Measurements from ENCODE around the gene CARD8.
"Not testable (repeated sequence)": the region's sequence is repeated elsewhere in the genome, so short reads cannot be mapped to it uniquely, and the experiment has no call there.

Gene CARD8

GRCh38 chr19:48260359-48260714 lies 4.6 kb upstream of the CARD8 start:
- DNase-seq, result not testable (repeated sequence)

GRCh38 chr19:48258992-48259391 lies 3.3 kb upstream of the CARD8 start:
- not testable (repeated sequence) for DNase-seq

- DNase-seq, result peak in 1 of 5 donors; percentile 68
These were observed 2.6 kb upstream of the CARD8 start for GRCh38 chr19:48258350-48258749.

DNA sequence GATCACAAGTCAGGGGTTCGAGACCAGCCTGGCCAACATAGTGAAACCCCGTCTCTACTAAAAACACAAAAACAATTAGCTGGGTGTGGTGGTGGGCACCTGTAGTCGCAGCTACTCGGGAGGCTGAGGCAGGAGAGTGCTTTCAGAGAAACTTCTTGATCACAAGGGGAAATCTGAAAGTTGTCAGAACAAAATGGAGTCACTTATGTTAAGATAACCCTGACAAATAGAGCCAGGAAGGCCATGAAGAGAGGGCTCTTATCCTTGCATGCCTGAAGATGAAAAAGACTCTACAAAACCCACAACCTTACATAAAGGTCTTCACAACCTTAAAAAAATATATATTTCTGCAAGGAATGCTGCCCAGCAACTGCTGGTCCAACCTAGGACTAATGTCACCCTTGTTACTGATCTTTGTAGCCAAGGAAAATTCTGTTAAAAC lies 1.2 kb downstream of the CARD8 start:
- no peak for DNase-seq

DNA sequence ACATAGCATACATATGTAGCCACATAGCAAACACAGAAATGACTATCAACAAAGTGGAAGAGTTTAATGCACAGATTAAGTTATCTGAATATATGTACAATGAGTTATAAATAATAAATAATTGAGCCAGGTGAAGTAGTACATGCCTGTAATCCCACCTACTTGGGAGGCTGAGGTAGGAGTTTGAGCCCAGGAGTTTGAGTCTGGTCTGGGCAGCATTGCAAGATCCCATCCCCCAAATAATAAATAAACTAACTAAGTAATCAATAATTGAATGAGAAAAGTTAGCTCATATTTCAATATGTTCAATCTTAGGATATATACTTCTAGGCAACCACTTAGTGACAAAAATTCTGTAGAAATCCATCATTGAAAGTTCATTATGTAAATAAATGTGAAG lies 1.7 kb downstream of the CARD8 start:
- no peak for DNase-seq

DNA sequence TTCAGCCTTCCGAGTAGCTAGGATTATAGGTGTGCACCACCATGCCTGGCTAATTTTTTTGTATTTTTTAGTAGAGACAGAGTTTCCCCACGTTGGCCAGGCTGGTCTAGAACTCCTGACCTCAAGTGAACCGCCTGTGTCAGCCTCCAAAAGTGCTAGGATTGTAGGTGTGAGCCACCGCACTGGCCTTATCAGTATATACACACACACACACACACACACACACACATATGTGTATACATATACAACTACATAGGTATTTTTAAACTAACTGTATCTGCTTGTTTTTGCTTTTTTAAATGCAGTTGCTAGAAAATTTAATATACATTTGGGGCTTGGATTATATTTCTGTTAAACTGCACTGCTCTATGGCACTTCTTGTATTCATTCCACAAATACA lies 3.1 kb downstream of the CARD8 start:
- DNase-seq, result no peak

GRCh38 chr19:48250290-48251025 lies 5.3 kb downstream of the CARD8 start:
- DNase-seq, result no peak

- peak; percentile 33 to 87 (median 63) for DNase-seq
These were observed 6.2 kb downstream of the CARD8 start for GRCh38 chr19:48249502-48250014.

DNA sequence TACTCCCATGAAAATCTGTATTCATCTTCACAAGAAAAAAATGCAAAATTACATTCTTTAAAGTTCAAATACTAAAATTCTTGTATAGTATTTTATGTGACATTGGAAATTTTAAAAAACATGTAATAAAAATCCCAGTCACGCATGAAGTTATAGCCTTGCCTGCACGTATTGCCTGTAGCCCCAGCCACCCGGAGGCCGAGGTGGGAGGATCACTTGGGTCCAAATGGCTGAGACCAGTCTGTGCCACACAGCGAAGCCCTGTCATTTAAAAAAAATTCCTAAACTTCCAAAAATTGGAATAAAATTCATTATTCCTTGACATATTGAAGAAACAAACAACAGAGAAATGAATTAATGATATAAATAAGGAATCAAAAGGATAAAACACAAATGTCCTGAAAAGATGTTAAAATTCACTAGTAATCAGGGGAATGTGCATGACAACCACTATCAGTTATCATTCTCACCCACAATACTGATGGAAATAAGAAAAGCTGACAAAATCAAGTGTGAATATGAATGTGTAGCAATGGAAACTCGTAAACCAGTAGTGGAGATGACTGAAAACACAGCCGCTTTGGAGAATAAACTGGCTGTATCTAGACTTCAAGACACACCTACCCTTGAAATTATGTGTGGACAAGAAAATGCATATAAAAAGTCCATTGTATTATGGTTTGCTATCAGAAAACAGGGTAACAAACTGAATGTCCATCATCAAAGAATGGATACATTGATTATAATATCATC lies 7.5 kb downstream of the CARD8 start:
- DNase-seq, result peak in 1 of 5 donors; percentile 48

DNA sequence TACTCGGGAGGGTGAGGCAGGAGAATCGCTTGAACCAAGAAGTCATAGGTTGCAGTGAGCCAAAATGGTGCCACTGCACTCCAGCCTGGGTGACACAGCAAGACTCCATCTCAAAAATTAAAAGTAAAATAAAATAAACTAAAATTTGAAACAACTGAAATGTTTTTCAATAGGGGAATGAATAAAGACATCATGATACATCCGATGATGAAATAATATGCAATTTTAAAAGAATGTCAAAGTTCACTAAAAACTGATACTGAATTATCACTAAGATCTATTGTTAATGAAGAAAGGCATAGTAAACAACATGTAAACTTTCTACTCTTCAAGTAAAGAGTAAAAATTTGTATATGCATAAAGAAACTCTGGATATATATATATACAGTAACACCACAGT lies 8.5 kb downstream of the CARD8 start:
- DNase-seq, result no peak

GRCh38 chr19:48246101-48246500 lies 9.6 kb downstream of the CARD8 start:
- no peak for DNase-seq

GRCh38 chr19:48244281-48244680 lies 11.4 kb downstream of the CARD8 start:
- DNase-seq, result peak in 2 of 5 donors; percentile 29 to 67

DNA sequence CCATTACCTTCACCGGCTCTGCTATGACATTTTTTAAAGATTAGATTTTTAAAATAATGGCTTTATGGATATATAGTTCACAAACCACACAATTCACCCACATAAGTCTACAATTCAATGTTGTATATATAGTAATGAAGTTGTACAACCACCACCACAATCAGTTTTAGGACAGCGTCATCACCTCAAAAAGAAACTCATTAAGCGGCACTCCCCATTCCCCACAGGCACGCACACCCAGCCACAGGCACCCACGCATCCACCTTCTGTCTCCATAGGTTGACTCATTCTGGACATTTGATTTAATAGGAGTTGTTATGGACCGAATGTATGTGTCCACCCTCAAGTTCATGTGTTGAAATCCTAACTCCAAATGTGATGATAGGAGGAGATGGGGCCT lies 13.9 kb downstream of the CARD8 start:
- DNase-seq, result not testable (repeated sequence)

GRCh38 chr19:48239582-48240141 lies 16.1 kb downstream of the CARD8 start:
- DNase-seq, result no peak

- no peak for DNase-seq
These were observed 16.6 kb downstream of the CARD8 start for GRCh38 chr19:48239120-48239519.

DNA sequence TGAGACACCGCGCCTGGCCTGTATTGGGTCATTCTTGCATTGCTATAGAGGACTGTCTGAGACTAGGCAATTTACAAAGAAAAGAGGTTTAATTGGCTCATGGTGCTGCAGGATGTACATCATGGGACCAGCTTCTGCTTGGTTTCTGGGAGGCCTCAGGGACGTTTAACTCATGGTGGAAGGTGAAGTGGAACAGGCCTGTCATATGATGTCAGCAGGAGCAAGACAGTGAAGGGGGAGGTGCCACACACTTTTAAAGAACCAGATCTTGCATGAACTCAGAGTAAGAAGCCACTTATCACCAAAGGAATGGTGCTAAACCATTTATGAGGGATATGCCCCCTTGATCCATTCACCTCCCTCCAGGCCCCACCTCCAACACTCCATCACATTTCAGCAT lies 18.7 kb downstream of the CARD8 start:
- no peak for DNase-seq

DNA sequence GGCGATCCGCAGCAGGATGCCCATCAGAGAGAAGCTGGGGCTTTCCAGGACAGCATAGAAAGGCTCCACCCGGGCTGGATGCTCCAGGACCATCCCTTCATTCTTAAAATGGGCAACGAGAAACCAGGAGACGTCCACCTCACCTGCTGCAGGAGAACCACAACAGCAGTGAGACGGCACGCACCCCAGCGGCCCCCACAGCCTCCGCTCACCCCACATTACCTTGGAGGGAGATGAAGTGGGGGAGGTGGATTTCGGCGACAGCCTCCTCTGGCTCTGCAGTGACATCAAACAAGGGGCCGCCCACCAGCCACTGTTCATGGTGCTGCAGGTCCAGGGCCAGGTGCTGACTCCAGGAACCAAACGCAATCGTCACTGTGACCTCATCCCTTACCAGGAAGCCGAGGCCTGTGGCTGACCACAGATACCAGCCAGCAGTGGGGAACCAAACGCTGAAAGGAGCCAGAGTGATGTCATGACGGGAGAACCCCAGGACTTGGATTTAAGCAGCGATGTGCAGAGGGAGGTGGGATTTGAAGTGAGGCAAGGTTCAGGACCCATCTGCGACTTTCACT lies 25.1 kb downstream of the CARD8 start:
- DNase-seq, result peak in 2 of 5 donors; percentile 12 to 60

GRCh38 chr19:48221628-48222027 lies 34.1 kb downstream of the CARD8 start:
- DNase-seq, result no peak

- not testable (repeated sequence) for DNase-seq
These were observed 34.9 kb downstream of the CARD8 start for GRCh38 chr19:48220784-48221183.

- DNase-seq, result no peak
These were observed 36.7 kb downstream of the CARD8 start for GRCh38 chr19:48218997-48219396.

DNA sequence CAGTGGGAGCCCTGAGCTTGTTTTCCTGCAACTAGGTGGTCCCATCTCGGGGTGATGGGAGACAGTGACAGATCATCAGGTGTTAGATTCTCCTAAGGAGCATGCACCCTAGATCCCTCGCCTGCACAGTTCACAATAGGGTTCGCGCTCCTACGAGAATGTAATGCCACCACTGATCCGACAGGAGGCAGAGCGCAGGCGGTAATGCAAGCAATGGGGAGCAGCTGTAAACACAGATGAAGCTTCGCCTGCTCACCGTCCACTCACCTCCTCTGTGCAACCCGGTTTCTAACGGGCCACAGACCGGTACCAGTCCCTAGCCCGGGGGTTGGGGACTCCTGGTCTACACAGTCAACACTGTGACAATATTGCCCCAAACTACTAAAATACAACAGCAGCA lies 38.8 kb downstream of the CARD8 start:
- no peak for DNase-seq

GRCh38 chr19:48213959-48214358 lies 41.8 kb downstream of the CARD8 start:
- no peak for DNase-seq

DNA sequence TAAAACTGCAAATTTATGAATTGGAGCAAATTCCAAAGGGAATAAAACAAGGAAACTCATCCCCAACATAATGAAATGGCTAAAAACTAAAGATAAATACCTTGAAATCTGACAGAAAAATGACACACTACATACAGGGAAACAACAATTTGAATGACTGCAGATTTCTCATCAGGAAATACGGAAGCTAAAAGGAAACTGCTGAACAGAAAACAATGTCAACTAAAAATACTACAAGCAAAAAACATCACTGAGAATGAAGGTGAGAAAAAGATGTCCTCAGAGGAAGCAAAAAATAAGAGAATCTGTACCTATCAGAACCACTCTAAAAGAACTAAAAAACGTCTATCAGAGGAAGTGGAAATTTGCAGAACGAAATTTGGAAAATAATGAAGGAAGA lies 45.7 kb downstream of the CARD8 start:
- DNase-seq, result peak in 1 of 5 donors; percentile 15
